GM21447 (cell line): ENCODE data around the gene KRT31.
"Not testable (repeated sequence)": the region's sequence is repeated elsewhere in the genome, so short reads cannot be mapped to it uniquely, and the experiment has no call there.

ENCODE experiments used
- ATAC-seq: cut with Tn5 transposase; IDR thresholded peaks from one replicate; pipeline ENCODE4 v1.9.1; 2021; ENCODE audit not compliant: unreplicated experiment

The KRT31 gene

DNA sequence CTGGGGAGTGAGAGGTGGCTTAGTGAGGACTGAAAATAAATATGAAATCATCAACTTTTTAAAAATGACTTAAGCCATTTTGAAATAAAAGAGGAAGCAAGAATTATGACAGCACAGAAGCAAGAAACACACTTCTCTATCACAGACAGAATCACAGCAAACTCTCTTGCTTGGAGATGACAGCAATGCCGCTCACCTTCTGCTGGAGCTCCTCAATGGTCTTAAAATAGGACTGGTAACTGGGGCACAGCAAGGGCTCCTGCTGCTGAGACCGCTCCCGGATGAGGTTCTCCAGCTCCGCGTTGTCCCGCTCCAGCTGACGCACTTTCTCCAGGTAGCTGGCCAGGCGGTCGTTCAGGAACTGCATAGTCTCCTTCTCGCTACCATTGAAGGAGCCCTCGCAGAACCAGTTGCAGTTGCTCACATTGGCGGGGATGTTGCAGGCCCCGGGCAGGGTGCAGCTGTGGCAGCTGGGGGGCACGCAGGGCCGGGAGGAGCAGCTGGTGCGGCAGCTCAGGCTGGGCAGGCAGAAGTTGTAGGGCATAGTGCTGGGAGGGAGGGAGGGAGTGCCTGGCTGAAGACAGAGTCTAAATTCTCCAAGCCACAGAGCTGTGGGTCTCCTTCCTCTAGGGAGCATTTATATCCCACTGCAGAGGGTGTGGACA is at the start of gene KRT31:
Gene KRT31, minus strand, starts transcription at position 613 of the 665 bp plus-strand sequence. Its CDS starts 69 bp downstream, at position 544.
- no peak for ATAC-seq

DNA sequence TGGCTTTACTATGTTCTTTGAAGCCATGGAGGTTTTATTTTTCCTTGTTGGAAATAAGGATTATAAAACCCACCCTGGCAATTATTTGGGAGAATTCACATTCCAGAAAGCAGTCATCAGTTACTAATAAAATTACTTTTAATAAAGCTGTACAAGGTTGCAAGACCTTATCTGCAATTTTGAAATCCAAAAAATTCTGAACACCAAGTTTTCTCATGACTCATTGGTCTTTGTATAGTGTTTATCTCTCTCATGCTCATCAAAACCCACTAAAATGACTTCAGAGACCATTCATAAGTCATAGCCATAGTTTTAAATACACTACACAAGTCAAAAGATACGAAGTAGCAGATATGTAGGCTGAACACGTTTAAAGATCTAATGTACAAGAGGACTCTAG is 49.4 kb upstream of the KRT31 start:
- no peak for ATAC-seq

DNA sequence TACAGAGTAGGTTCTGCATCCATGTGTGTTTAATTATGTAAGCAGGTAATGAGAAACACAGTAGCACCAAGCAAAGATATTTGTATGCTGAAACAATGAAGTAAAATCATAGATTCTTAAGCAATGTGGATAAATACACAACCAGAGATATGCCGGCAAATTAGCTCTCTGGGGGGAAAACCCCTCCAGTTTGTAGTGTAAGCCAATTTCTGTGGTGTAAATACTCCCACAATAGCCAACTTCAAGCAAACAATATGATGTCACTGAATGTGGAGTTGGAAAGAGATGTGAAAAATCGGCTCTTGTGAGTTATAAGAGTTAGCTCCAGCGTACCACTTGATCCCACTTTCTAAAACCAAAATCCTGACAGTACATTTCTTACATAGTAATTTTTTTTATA is 47.2 kb upstream of the KRT31 start:
- ATAC-seq, result no peak

GRCh38 chr17:41444186-41444585 is 46.8 kb upstream of the KRT31 start:
- no peak for ATAC-seq

DNA sequence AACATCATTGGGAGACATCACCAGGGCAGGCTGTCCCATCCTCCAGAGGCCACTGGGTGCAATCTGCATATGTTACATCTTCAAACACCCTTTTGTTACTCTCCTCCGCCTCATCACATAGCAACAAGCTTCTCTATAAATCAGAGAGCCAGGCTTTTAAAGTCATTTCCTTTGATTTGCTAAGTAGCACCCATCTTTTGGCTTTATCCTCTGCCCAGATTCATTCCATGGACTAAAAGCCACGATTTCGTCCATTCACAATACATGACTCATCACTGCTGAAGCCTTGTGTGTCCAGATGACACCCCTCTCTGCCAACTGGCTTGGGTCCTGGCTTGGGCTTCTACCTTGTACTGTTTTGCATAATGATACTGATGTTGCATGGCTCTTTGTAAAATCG is 45.3 kb upstream of the KRT31 start:
- no peak for ATAC-seq

- ATAC-seq, result no peak
These were observed 43.2 kb upstream of the KRT31 start, which contains the start of gene KRT38 for GRCh38 chr17:41440531-41441033. Gene KRT38, minus strand, starts transcription at chr17:41440983. Its CDS starts 62 bp downstream, at chr17:41440921.

GRCh38 chr17:41439375-41439774 is 42.0 kb upstream of the KRT31 start:
- ATAC-seq, result no peak

GRCh38 chr17:41437769-41438168 is 40.4 kb upstream of the KRT31 start:
- ATAC-seq, result no peak

GRCh38 chr17:41437254-41437653 is 39.8 kb upstream of the KRT31 start:
- ATAC-seq, result no peak

DNA sequence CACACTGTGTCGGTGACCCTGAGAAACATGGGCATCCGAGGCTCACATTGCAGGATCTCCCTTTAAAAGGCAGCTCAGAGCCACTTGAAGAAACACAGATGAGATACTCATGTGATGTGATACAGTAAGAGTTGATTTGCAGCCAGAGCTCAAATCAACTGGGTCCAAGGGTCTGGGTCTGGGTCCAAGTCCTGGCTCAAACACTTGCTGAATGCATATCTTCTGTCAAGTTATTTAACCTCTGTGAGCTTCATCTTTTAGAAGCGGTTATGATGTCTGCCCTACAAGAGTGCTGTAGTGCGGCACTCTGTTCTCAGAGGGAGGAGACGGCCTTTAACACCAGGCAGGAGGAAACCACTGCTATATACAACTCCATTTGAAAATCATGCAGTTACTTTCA is 37.0 kb upstream of the KRT31 start:
- no peak for ATAC-seq

- no peak for ATAC-seq
These were observed 36.6 kb upstream of the KRT31 start for GRCh38 chr17:41434005-41434404.

- ATAC-seq, result no peak
These were observed 36.2 kb upstream of the KRT31 start for GRCh38 chr17:41433586-41433985.

- not testable (repeated sequence) for ATAC-seq
These were observed 33.0 kb upstream of the KRT31 start for GRCh38 chr17:41430376-41430775.

DNA sequence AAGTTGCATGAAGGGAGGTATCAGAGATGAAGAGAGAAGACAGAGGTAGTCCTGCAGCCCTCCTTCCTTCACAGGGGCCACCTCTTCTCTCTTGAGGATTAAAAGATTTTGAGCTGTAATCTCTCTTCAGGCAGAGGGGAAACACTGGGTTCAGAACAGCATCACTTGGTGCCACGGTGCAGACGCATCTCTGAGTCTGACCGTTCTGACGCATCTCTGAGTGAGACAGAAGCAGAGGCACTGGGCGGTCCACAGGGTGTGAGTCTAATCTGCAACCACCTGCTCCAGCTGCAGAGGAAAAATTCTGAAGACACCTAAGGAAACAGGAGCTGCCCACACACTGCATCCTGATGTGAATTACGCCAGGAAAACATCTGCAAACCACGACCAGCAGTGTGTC is 32.3 kb upstream of the KRT31 start:
- ATAC-seq, result no peak

- ATAC-seq, result no peak
These were observed 31.3 kb upstream of the KRT31 start for GRCh38 chr17:41428591-41429291.

- no peak for ATAC-seq
These were observed 26.8 kb upstream of the KRT31 start, which contains the start of gene KRT37 for GRCh38 chr17:41424111-41424635. Gene KRT37, minus strand, starts transcription at chr17:41424585. Its CDS starts 62 bp downstream, at chr17:41424523.

DNA sequence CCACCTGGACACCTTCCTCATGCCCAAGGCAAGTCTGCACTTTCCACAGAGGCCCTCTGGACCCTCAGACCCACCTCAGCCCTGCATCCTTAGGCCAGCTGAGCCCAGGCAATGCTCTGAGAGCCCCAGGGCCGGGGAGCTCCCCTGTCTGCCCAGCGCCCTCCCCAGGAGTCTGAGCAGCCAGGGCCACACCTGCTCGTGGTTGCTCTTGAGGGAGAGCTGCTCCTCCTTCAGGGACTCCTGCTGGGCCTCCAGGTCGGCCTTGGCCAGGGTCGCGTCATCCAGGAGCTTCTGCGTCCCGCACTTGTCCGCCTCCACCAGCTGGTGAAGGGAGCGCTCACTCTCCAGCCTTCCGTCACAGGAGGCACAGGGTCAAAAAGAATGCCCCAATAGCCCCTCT is 25.2 kb upstream of the KRT31 start:
- not testable (repeated sequence) for ATAC-seq

DNA sequence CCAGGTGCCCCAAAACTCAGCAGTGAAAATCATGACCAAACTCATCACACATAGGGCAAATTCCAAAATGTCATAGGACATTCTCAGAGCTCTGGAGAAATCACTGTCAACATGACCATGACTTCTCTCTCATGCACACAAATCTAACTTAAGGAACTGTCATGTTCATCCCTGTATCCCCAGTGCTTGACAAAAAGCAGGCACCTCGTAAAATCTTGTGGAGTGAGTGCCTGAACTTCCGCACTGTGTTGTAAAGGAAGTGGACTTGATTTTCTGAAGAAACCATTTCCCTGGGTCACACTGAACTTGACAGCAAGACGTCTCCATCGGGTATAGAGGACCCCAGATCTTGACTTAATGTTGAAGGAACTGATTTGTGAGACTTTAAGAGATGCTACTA is 24.2 kb upstream of the KRT31 start:
- no peak for ATAC-seq

DNA sequence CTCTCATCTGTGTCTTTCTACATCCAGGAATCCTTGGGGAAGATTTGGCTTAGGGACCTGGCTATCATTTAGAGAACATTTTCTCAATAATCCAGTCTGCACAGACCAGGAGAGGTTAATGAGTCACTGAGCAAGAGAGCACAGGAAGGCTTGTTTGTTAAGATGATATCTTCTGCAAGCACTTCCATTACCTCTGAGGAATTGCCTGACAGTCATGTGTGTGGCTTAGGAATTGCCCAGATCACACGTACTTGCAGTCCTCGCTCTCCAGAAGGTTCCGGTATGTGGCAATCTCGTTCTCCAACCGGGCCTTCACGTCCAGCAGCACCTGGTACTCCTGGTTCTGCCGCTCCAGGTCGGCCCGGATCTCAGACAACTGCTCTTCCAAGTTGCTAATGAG is 23.7 kb upstream of the KRT31 start:
- no peak for ATAC-seq

GRCh38 chr17:41420134-41420533 is 22.7 kb upstream of the KRT31 start:
- ATAC-seq, result no peak

DNA sequence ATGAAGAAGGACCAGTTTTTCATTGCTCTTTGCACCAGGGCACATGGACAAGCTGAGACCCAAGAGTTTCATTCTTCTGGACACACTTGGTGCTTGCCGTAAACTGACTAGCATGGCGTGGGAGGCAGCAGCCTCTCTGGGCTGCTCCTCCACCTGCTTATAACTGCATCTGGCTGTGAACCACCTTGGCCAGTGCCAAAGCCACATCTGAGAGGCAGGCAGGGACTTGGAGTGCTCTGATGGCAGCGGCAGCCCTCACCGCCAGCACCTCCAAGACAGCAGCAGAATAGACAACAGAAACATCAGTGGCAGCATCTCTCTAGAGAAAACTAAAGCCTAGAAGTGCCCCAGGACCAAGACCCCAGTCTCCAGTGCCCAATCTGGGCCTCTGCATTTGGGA is 22.3 kb upstream of the KRT31 start:
- no peak for ATAC-seq
